ENCODE results near the gene KSR1. TPM values are rescaled to one million over a fixed set of nuclear protein-coding genes. Genes with fewer than 3 reads are reported as not detected.

Gene KSR1
- total RNA-seq, 4 donors from 2014 or later, result 10.4 to 17.7 (median 13.2) TPM

GRCh38 chr17:27595208-27595607 lies 139.0 kb downstream of the KSR1 start:
- no peak for ATAC-seq
- in situ Hi-C loops (cut with MboI; ENCODE audit: low sequenced_read_pairs in 4 of 4) (loop anchor here (5.0 to 25.0 kb wide), 9 partner anchors 48 to 363 kb away; partner anchors contain the start of gene KSR1 (in 1 of the 4)), intact Hi-C loops (cut with DNase I; ENCODE audit: low total_unique reads) (no loop called here)
- no peak for TF ChIP-seq POLR2A (IDR thresholded peaks at IDR 0.05)
- no peak for TF ChIP-seq CTCF (IDR thresholded peaks at IDR 0.05 in 4 of 5, conservative IDR thresholded peaks at IDR 0.05 in 1 of 5)
- no peak overlapping the region for H3K4me3 ChIP-seq
- no peak for DNase-seq
- peaks cover 11 to 39% of the 10 kb centered on the region in 2 donors for H3K4me1 ChIP-seq
- peak overlapping the region in 2 of 4 donors; percentile 68 to 73 for H3K27ac ChIP-seq
- no peaks in the 10 kb centered on the region for H3K27me3 ChIP-seq
- peaks cover 0 to 57% of the 10 kb centered on the region in 2 donors for H3K36me3 ChIP-seq
- no peaks in the 10 kb centered on the region for H3K9me3 ChIP-seq

DNA sequence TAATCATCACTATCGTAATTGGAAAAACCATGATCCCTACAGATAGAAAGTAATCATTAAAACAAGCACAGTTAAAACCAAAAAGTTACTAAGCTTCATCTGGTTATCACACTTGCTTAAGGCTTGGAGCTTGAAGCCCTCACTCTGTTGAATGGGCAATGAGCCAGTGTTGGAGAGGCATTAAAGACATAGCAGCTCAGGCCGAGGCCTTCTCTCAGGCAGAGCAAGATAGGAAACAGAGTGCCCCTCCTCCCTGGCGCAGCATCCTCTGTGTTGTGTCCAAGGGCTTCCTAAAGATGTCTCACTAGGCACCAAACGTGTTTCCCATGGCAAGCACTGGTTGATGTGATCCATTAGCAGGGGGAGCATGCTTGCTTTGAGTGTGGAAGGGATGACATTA lies 139.8 kb downstream of the KSR1 start:
- ATAC-seq (no peak), DNase-seq (no peak)
- peaks cover 11 to 32% of the 10 kb centered on the region in 2 donors for H3K4me1 ChIP-seq
- no peaks in the 10 kb centered on the region for H3K9me3 ChIP-seq
- intact Hi-C loops (cut with DNase I; ENCODE audit: low total_unique reads), result no loop called here
- peak overlapping the region in 2 of 4 donors; percentile 0 to 33 for H3K27ac ChIP-seq
- H3K36me3 ChIP-seq, result peaks cover 0 to 65% of the 10 kb centered on the region in 2 donors
- no peak for TF ChIP-seq POLR2A (IDR thresholded peaks at IDR 0.05)
- TF ChIP-seq CTCF (IDR thresholded peaks at IDR 0.05 in 4 of 5, conservative IDR thresholded peaks at IDR 0.05 in 1 of 5), result no peak
- H3K27me3 ChIP-seq, result no peaks in the 10 kb centered on the region
- H3K4me3 ChIP-seq, result no peak overlapping the region
- in situ Hi-C loops (cut with MboI; ENCODE audit: low sequenced_read_pairs in 4 of 4), result loop anchor here (5.0 to 25.0 kb wide), 9 partner anchors 49 to 364 kb away; partner anchors contain the start of gene KSR1 (in 1 of the 4)

DNA sequence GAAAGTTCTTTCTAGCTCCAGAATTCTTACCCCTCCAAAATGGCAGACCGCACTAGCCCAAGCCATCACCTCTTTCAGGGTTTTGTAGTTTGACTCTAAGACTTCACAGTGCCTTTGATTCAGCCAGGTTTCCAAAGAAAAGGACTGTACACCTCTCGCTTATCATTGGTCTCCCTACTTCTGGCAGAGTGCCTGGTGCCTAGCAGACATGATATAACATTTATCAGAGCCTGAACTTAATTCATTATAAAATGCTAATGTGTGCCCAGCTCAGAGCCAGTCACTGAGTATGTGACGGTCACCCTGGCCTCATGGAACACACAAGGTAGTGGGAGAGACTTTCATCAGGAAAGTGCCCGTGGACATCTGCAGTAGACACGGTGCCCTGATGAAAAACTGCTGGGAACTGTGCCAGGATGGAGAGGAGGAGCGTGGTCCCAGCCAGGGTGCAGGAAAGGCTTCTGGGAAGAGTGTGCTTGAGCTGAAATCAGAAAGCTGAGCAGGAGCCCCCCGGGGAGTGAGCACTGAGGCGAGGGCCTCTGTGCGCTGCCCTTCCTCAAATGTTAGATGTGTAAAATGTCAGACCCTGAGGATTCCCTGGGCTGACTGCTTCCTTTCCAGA lies 140.4 kb downstream of the KSR1 start:
- in situ Hi-C loops (cut with MboI; ENCODE audit: low sequenced_read_pairs in 4 of 4), result loop anchor here (5.0 to 25.0 kb wide), 9 partner anchors 49 to 364 kb away; partner anchors contain the start of gene KSR1 (in 1 of the 4)
- intact Hi-C loops (cut with DNase I; ENCODE audit: low total_unique reads), result loop anchor here (1.0 kb wide), 1 partner anchor 101 kb away; no protein-coding TSS in a partner anchor

DNA sequence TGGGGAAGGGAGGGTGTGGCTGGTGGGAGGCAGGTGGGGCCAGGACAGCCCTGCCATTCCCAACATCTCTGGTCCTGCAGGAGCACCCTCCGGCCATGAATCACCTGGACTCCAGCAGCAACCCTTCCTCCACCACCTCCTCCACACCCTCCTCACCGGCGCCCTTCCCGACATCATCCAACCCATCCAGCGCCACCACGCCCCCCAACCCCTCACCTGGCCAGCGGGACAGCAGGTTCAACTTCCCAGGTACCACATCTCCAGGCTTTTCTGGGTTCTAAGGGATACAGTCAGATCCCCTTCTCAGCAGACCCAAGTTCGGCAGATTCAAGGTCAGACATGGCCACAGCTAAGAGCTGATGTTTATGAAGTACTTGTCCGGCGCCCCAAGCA lies 140.9 kb downstream of the KSR1 start:
- in situ Hi-C loops (cut with MboI; ENCODE audit: low sequenced_read_pairs in 4 of 4), result loop anchor here (5.0 to 25.0 kb wide), 9 partner anchors 50 to 365 kb away; partner anchors contain the start of gene KSR1 (in 1 of the 4)
- ATAC-seq, result no peak
- intact Hi-C loops (cut with DNase I; ENCODE audit: low total_unique reads), result loop anchor here (1.0 kb wide), 1 partner anchor 102 kb away; no protein-coding TSS in a partner anchor

More for the DNA sequence above, 140.4 kb downstream of the KSR1 start:
- Histone ChIP-seq H3K4me1 (peaks cover 11 to 31% of the 10 kb centered on the region in 2 donors), H3K4me3 (no peak overlapping the region), H3K27me3 (no peaks in the 10 kb centered on the region), H3K9me3 (no peaks in the 10 kb centered on the region), H3K27ac (peak overlapping the region in 1 of 4 donors; percentile 27), H3K36me3 (peaks cover 0 to 62% of the 10 kb centered on the region in 2 donors)
- DNase-seq, result no peak
- ATAC-seq, result no peak
- TF ChIP-seq POLR2A (IDR thresholded peaks at IDR 0.05) (no peak), CTCF (IDR thresholded peaks at IDR 0.05 in 4 of 5, conservative IDR thresholded peaks at IDR 0.05 in 1 of 5) (no peak)

More for the DNA sequence above, 140.9 kb downstream of the KSR1 start:
- no peaks in the 10 kb centered on the region for H3K9me3 ChIP-seq
- H3K27ac ChIP-seq, result peak overlapping the region in 1 of 4 donors; percentile 27
- no peak for TF ChIP-seq CTCF (IDR thresholded peaks at IDR 0.05 in 4 of 5, conservative IDR thresholded peaks at IDR 0.05 in 1 of 5)
- no peak for TF ChIP-seq POLR2A (IDR thresholded peaks at IDR 0.05)
- peaks cover 0 to 57% of the 10 kb centered on the region in 2 donors for H3K36me3 ChIP-seq
- no peak for DNase-seq
- no peaks in the 10 kb centered on the region for H3K27me3 ChIP-seq
- H3K4me1 ChIP-seq, result peaks cover 11 to 26% of the 10 kb centered on the region in 2 donors
- H3K4me3 ChIP-seq, result no peak overlapping the region

Measured in gastrocnemius medialis (tissue), 4 donors.